GM12892 (cell line): Measurements from ENCODE around the gene ACSM3.
"Not testable (repeated sequence)": the region's sequence is repeated elsewhere in the genome, so short reads cannot be mapped to it uniquely, and the experiment has no call there.

Experiments
- DNase-seq: peaks from one replicate; pipeline ENCODE4 v3.0.0; 2011; ENCODE audit not compliant: insufficient read length
- FAIRE-seq: peaks from 2 replicates; lab custom pipeline; 2011; peaks lifted over from hg19 to GRCh38; lab: Jason Lieb, UNC
- POLR2A ChIP-seq: IDR thresholded peaks from 2 replicates; pipeline ENCODE4 v1.6.1; 2011; ENCODE audit warnings: low read depth, low read length, control low read depth
- POLR2AphosphoS5 ChIP-seq: IDR thresholded peaks from 2 replicates; pipeline ENCODE4 v1.6.1; 2011; ENCODE audit warnings: low read depth, low read length, control low read depth
- TAF1 ChIP-seq: IDR thresholded peaks from 2 replicates; pipeline ENCODE4 v1.6.1; 2011; ENCODE audit warnings: low read depth, mild to moderate bottlenecking, control low read depth, low read length, borderline replicate concordance

The ACSM3 gene

DNA sequence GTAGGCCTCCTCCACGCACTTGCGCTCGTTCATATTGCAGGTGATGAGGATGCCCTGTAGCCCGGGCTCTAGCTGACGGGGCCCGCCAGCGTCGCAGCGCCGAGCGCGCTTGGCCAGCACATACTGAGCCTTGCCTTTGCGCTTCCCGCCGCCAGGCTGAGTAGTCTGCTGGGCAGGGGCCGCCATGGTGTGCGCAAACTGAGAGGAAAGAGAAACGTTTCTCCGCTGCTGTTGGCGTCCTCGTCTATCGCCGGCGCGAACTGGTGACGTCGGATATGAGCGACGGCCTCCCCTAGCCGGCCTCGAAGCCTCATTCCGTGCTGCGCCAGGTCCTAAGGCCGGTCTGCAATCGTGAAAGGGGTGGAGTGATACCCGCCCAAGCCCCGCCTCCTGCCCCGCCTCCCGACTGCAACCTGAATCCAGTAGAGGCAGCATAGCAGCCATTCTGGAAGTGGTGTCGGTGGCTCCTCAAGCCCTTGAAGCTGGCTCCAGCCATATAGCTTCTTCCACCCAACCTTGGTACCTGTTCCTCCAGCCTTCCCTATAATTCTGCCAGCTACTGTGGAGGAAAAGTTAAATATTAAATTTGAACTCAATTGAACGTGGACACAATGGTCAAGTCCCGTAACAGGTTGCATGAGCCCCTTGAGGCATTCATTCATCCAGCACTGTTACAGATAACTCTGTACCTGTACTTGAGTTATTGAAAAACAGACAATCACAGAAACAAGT, 22.1 kb upstream of the ACSM3 start, which contains the start of gene THUMPD1:
Gene THUMPD1 (minus strand): TSS at position 265 of the 732 bp plus-strand sequence. CDS start 79 bp downstream, at position 186.
- peak; percentile 89 for DNase-seq
- TF ChIP-seq POLR2AphosphoS5 (peak; percentile 82), POLR2A (peak; percentile 82; the same call in 1 of the 2 replicates), TAF1 (peak; percentile 50; the same call in 1 of the 2 replicates)
- peak; percentile 96 for FAIRE-seq

DNA sequence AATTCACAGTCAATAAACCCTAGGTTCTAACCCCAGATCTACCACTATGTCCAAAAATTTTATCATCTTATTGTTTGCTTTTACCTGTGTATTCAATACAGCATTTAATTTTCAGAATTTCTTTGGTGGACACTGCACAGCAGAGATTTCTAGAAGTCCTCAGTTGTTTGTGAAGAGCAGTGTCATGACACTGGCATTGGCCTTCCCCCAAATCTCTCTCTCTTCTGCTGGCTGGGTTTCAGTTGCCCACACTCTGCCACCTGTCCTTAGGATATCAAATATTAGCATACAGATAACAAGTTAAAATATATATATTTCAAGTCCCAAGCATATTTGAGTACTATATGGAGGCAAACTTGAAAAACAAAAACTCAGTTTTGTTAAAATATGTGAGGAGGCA, 20.2 kb upstream of the ACSM3 start:
- DNase-seq (no peak), FAIRE-seq (no peak)
- TF ChIP-seq TAF1 (no peak), POLR2AphosphoS5 (no peak), POLR2A (no peak)

DNA sequence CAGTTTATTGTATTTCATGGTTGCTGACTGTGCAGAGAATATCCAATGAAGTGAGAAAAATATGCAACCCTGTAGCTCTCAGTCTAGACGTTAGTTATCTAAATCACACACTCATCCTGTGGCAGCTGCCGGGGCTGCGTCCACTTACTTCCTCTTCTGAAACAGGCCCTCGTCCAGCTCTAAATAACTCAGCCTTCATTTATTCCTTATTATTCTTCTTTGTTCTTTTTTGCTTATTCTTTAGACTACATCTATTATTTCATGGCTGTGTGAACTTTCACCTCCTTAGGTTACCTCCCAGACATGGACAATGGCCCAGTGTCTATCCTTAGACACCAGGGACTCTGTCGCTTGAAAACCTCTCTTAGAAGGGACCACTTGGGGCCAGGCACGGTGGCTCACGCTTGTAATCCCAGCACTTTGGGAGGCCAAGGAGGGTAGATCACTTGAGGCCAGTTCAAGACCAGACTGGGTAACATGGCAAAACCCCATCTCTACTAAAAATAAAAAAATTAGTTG, 18.8 kb upstream of the ACSM3 start:
- FAIRE-seq, result no peak
- TF ChIP-seq POLR2A, result no peak
- no peak for TF ChIP-seq POLR2AphosphoS5
- TF ChIP-seq TAF1, result no peak
- no peak for DNase-seq

DNA sequence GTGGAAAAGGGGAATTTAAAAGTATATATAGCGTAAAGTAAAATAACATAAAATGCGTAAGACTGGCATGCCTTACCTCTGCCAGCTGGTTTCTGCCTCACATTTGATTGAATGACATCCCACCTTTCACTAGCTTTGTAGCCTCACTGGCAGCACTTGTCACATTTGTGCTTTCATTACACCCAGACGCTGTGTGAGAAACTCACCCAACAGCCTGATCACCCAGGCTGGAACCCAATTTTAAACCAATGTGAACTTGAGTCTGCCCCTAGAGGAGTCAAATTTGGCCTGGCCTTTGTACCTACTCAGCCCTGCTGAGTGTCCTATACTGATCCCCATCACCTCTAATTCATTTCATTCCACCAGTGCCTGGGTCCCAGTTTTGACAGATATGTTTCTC, 17.4 kb upstream of the ACSM3 start:
- FAIRE-seq (no peak), DNase-seq (no peak)
- TF ChIP-seq TAF1 (no peak), POLR2A (no peak), POLR2AphosphoS5 (no peak)

DNA sequence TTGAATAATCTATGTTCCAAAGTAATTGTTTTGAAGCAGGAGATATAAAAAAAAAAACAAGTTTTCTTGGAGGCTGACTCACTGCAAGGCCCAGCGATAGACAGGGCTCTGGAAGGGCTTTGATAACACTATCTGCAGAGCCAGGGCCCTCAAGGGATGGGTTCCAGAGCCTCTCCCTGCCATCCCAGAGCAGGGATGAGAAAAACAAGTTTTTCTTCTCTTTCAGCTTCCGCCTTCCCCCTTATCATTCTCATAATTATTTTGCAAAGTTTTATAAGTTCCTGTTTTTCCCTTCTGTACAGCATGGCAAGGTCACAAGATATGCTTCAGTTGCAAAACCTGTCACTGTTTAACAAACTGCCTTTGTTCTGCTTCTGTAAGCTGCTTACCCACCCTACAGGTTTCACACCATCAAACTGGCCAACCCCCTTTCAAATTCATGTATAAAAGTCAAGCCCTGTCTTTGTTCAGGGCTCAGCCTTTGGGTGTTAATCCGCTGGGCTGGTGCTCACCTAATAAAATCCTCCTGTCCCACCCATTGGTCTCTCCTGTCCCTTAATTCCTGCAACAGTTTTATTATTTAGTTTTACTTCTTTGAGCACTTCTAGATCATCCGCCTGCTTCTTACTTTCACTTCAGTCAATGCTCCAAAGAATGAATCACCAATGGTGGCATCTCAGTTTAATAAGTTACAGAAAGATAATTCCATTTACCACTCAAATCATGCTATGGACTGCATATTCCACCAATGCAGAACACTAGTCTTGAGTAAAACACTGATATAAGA, 16.6 kb upstream of the ACSM3 start:
- no peak for TF ChIP-seq POLR2A
- no peak for TF ChIP-seq POLR2AphosphoS5
- no peak for TF ChIP-seq TAF1
- DNase-seq (no peak), FAIRE-seq (peak; percentile 14)

DNA sequence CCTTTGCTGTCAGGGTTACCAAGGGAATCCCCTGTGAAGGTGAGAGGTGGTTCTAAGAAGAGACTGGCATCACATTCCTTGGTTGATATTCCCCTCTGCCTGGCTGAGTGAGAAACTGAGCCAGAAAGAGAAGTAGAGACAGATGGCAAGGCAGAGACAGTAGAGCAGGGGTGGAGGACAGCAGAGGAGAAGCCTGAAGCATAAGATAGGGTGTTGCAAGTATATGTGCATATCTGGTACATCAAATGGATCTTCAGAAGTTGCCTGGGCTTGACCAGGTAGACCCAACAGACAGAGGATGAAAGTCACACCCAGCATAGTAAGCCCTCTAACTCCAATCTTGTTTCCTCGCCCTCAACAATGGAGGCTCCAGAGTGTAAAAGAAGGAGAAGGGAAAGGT, 14.3 kb upstream of the ACSM3 start:
- FAIRE-seq (no peak), DNase-seq (no peak)
- no peak for TF ChIP-seq TAF1
- TF ChIP-seq POLR2A, result no peak
- no peak for TF ChIP-seq POLR2AphosphoS5

DNA sequence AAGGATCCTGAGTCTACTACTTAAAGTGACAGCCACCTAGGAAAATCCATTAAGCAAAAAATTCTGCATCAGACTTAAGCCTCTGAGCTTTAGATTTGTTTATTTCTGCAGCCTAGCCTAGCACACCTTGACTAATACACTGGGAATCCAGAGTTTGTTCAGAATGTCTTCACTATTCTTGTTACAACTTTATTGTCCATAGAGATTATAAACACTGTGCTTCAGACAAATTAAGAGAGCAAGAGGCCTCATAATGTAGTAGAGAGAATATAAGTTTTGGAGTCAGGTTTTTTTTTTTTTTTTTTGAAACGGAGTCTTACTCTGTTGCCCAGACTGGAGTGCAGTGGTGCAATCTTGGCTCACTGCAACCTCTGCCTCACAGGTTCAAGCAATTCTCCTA, 13.3 kb upstream of the ACSM3 start:
- DNase-seq, result no peak
- no peak for TF ChIP-seq POLR2AphosphoS5
- no peak for TF ChIP-seq TAF1
- TF ChIP-seq POLR2A, result no peak
- no peak for FAIRE-seq

DNA sequence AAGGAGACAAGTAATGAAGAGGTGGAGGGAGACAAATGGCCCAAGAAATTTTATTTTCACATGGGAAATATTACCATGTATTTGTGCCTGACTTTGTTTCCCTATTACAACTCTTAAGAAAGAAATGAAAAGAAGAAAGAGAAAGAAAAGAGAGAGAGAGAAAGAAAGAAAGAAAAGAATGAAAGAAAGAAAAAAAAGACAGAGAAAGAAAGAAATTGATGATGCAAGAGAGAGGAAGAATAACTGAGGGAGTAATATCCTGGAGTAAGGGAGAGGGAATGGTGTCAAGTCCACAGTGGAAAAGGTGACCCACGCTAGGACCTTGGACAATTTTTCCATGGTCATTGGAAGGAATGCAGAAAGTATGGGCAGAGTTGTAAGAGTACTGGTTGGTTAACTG, 10.1 kb upstream of the ACSM3 start:
- no peak for FAIRE-seq
- TF ChIP-seq TAF1, result no peak
- no peak for TF ChIP-seq POLR2AphosphoS5
- TF ChIP-seq POLR2A, result no peak
- DNase-seq, result no peak

DNA sequence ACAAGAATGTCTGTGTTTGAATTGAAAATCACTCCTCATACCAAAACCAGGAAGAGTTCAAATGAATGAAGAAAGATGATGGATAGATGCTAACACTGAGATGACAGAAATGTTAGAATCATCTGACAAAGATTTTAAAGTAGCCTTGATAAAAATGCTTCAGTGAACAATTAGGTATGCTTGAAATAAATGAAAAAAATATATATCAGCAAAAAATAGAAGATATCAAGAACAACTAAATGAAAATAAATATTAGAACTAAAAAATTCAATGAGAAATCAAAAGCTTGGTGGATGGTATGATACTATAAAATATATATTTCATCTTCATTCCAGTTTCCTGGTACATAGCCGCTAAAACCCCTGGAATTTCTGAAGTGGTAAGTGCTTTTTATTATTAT, 8.6 kb upstream of the ACSM3 start:
- TF ChIP-seq POLR2A (no peak), TAF1 (no peak), POLR2AphosphoS5 (no peak)
- FAIRE-seq (no peak), DNase-seq (no peak)

DNA sequence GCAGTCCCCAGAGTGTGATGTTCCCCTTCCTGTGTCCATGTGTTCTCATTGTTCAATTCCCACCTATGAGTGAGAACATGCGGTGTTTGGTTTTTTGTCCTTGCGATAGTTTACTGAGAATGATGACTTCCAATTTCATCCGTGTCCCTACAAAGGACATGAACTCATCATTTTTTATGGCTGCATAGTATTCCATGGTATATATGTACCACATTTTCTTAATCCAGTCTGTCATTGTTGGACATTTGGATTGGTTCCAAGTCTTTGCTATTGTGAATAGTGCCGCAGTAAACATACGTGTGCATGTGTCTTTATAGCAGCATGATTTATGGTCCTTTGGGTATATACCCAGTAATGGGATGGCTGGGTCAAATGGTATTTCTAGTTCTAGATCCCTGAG, 8.0 kb upstream of the ACSM3 start:
- DNase-seq, FAIRE-seq: not testable (repeated sequence)

DNA sequence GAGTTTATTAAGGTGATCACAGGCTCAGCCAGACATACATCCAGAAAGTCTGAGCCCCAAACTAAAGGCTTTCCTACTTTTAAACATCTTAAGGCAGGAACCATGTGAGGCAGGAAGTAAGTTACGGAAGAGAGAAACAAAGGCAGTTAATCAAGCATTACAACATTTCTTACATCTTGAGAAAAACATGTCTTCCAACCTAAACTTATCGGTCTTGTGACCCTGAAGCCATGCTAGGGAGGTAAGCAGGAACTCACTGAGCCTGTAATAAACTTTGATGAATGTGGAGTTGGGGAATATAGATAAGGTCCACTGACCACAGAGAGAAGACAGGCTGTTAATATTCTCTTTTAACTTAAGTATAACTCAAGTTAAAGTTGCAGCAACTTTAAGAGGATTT, 3.5 kb upstream of the ACSM3 start:
- TF ChIP-seq POLR2A, result no peak
- no peak for TF ChIP-seq TAF1
- no peak for TF ChIP-seq POLR2AphosphoS5
- no peak for FAIRE-seq
- no peak for DNase-seq

DNA sequence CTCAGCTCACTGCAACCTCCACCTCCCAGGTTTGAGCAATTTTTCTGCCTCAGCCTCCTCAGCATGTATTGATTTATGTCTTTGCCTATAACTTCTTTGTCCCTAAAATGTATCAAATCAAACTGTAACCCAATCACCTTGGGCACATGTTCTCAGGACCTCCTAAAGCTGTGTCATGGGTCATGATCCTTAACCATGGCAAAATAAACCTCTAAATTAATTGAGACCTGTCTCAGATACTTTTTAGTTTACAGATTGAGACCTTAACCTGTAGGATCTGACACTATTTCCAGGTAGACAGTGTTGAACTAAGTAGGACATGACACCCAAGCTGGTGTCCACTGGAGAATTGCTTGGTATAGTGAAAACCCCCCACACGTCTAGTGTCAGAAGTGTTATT, 2.6 kb upstream of the ACSM3 start:
- TF ChIP-seq POLR2AphosphoS5 (no peak), TAF1 (no peak), POLR2A (no peak)
- FAIRE-seq (no peak), DNase-seq (no peak)
